Nephron (organoid): Measurements from ENCODE around the gene CDH23.
"Not testable (repeated sequence)": the region's sequence is repeated elsewhere in the genome, so short reads cannot be mapped to it uniquely, and the experiment has no call there.

Source experiments
- H3K27ac Mint-ChIP-seq, 3 experiments: 2 replicates each; pipeline ENCODE4 v1.8.0; 2020; ENCODE audit warnings: mixed read lengths in 3 of 3, mild to moderate bottlenecking in 2 of 3, moderate library complexity in 1 of 3
- H3K27me3 Mint-ChIP-seq: 2 replicates; pipeline ENCODE4 v1.8.0; 2021; ENCODE audit warnings: low read depth, mild to moderate bottlenecking, moderate library complexity, mixed read lengths
- H3K36me3 Mint-ChIP-seq: 2 replicates; pipeline ENCODE4 v1.8.0; 2020; ENCODE audit warnings: low read depth, mixed read lengths
- H3K4me1 Mint-ChIP-seq: 2 replicates; pipeline ENCODE4 v1.8.0; 2020; ENCODE audit warnings: mixed read lengths
- H3K4me3 Mint-ChIP-seq, 3 experiments: 2 replicates each; pipeline ENCODE4 v1.8.0; 2020; ENCODE audit warnings: mild to moderate bottlenecking in 3 of 3, mixed read lengths in 3 of 3, moderate library complexity in 2 of 3
- H3K9me3 Mint-ChIP-seq: 2 replicates; pipeline ENCODE4 v1.8.0; 2020; ENCODE audit warnings: mixed read lengths
- CTCF ChIP-seq, 3 experiments: fragments of 200-600 bp; sonication (generic); IDR thresholded peaks; one replicate each; pipeline ENCODE4 v1.5.0; 2021; ENCODE audit warnings: antibody characterized with exemption in 3 of 3; ENCODE audit not compliant: unreplicated experiment in 3 of 3

CDH23 gene

GRCh38 chr10:71351628-71352319, 44.9 kb upstream of the CDH23 start:
- Mint-ChIP-seq H3K27me3 (peaks cover 4% of the 10 kb centered on the region), H3K27ac (no peak overlapping the region), H3K4me1 (peaks cover 35% of the 10 kb centered on the region), H3K9me3 (no peaks in the 10 kb centered on the region), H3K4me3 (no peak overlapping the region), H3K36me3 (no peaks in the 10 kb centered on the region)
- no peak for TF ChIP-seq CTCF (IDR thresholded peaks at IDR 0.05; ENCODE audit: unreplicated experiment in 3 of 3)

GRCh38 chr10:71353639-71354038, 43.1 kb upstream of the CDH23 start:
- H3K4me1 Mint-ChIP-seq = peaks cover 30% of the 10 kb centered on the region
- peaks cover 4% of the 10 kb centered on the region for H3K27me3 Mint-ChIP-seq
- no peak overlapping the region for H3K4me3 Mint-ChIP-seq
- no peaks in the 10 kb centered on the region for H3K9me3 Mint-ChIP-seq
- TF ChIP-seq CTCF (IDR thresholded peaks at IDR 0.05; ENCODE audit: unreplicated experiment in 3 of 3) = no peak
- H3K36me3 Mint-ChIP-seq = no peaks in the 10 kb centered on the region
- no peak overlapping the region for H3K27ac Mint-ChIP-seq

GRCh38 chr10:71354776-71355175, 41.9 kb upstream of the CDH23 start:
- peaks cover 4% of the 10 kb centered on the region for H3K27me3 Mint-ChIP-seq
- H3K36me3 Mint-ChIP-seq = no peaks in the 10 kb centered on the region
- TF ChIP-seq CTCF (IDR thresholded peaks at IDR 0.05; ENCODE audit: unreplicated experiment in 3 of 3) = no peak
- H3K4me3 Mint-ChIP-seq = no peak overlapping the region
- H3K27ac Mint-ChIP-seq = no peak overlapping the region
- H3K4me1 Mint-ChIP-seq = peaks cover 35% of the 10 kb centered on the region
- no peaks in the 10 kb centered on the region for H3K9me3 Mint-ChIP-seq

- H3K9me3 Mint-ChIP-seq = no peaks in the 10 kb centered on the region
These were observed 40.8 kb upstream of the CDH23 start for GRCh38 chr10:71355886-71356285.

GRCh38 chr10:71357792-71358265, 38.9 kb upstream of the CDH23 start:
- TF ChIP-seq CTCF (IDR thresholded peaks at IDR 0.05; ENCODE audit: unreplicated experiment in 3 of 3) = no peak
- Mint-ChIP-seq H3K27ac (peak overlapping the region in 1 of 3 experiments; percentile 16), H3K4me1 (peaks cover 31% of the 10 kb centered on the region), H3K27me3 (no peaks in the 10 kb centered on the region), H3K4me3 (no peak overlapping the region), H3K36me3 (peaks cover 5% of the 10 kb centered on the region), H3K9me3 (no peaks in the 10 kb centered on the region)

More at GRCh38 chr10:71355886-71356285, 40.8 kb upstream of the CDH23 start:
- Mint-ChIP-seq H3K27ac (peak overlapping the region in 1 of 3 experiments; percentile 35), H3K27me3 (no peaks in the 10 kb centered on the region), H3K36me3 (no peaks in the 10 kb centered on the region), H3K4me3 (no peak overlapping the region), H3K4me1 (peaks cover 31% of the 10 kb centered on the region)
- TF ChIP-seq CTCF (IDR thresholded peaks at IDR 0.05; ENCODE audit: unreplicated experiment in 3 of 3) = no peak

- TF ChIP-seq CTCF (IDR thresholded peaks at IDR 0.05; ENCODE audit: unreplicated experiment in 3 of 3) = no peak
- peak overlapping the region in 1 of 3 experiments; percentile 16 for H3K27ac Mint-ChIP-seq
- peaks cover 5% of the 10 kb centered on the region for H3K36me3 Mint-ChIP-seq
- H3K9me3 Mint-ChIP-seq = no peaks in the 10 kb centered on the region
- peaks cover 31% of the 10 kb centered on the region for H3K4me1 Mint-ChIP-seq
- H3K27me3 Mint-ChIP-seq = no peaks in the 10 kb centered on the region
- no peak overlapping the region for H3K4me3 Mint-ChIP-seq
These were observed 38.4 kb upstream of the CDH23 start for GRCh38 chr10:71358277-71358676.

GRCh38 chr10:71358906-71359305, 37.8 kb upstream of the CDH23 start:
- not testable (repeated sequence) for H3K9me3 Mint-ChIP-seq, H3K36me3 Mint-ChIP-seq, H3K27me3 Mint-ChIP-seq, H3K4me3 Mint-ChIP-seq
- peak overlapping the region in 2 of 3 experiments; percentile 37 to 68 for H3K27ac Mint-ChIP-seq
- peaks cover 27% of the 10 kb centered on the region for H3K4me1 Mint-ChIP-seq
